ENCODE results near the gene CPVL. TPM values are rescaled to one million over a fixed set of nuclear protein-coding genes. Genes with fewer than 3 reads are reported as not detected.

Gene CPVL
- total RNA-seq, 1 donor from 2014 or later: 49.4 TPM

DNA sequence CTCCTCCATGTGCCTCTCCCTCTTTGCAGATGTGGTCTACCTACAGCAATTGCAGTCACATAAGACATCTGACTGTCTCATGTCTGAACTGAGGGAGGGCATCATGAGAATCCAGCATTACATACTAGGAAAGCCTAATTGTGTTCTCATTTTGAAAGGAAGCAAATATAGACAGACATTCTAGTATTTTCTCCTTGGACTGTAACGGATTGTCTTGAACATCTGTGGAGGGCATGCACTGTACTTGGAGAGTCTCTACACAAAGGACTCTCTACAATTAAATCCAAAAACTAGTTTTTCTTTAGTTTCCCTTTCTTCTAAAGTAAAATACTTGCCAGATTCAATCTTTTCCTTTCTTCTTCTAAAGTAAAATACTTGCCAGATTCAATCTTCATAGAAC, 153.5 kb downstream of the CPVL start:
- H3K9me3 ChIP-seq: no peaks in the 10 kb centered on the region
- TF ChIP-seq, protein P1, sequence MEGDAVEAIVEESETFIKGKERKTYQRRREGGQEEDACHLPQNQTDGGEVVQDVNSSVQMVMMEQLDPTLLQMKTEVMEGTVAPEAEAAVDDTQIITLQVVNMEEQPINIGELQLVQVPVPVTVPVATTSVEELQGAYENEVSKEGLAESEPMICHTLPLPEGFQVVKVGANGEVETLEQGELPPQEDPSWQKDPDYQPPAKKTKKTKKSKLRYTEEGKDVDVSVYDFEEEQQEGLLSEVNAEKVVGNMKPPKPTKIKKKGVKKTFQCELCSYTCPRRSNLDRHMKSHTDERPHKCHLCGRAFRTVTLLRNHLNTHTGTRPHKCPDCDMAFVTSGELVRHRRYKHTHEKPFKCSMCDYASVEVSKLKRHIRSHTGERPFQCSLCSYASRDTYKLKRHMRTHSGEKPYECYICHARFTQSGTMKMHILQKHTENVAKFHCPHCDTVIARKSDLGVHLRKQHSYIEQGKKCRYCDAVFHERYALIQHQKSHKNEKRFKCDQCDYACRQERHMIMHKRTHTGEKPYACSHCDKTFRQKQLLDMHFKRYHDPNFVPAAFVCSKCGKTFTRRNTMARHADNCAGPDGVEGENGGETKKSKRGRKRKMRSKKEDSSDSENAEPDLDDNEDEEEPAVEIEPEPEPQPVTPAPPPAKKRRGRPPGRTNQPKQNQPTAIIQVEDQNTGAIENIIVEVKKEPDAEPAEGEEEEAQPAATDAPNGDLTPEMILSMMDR (IDR thresholded peaks at IDR 0.05): no peak
- ATAC-seq (no peak), DNase-seq (no peak)
- peaks cover under 1% of the 10 kb centered on the region for H3K4me1 ChIP-seq
- no peaks in the 10 kb centered on the region for H3K27me3 ChIP-seq (ENCODE audit: low read depth)
- H3K27ac ChIP-seq: no peak overlapping the region
- intact Hi-C loops (cut with DNase I): no loop called here
- no peaks in the 10 kb centered on the region for H3K36me3 ChIP-seq
- H3K4me3 ChIP-seq: no peak overlapping the region

DNA sequence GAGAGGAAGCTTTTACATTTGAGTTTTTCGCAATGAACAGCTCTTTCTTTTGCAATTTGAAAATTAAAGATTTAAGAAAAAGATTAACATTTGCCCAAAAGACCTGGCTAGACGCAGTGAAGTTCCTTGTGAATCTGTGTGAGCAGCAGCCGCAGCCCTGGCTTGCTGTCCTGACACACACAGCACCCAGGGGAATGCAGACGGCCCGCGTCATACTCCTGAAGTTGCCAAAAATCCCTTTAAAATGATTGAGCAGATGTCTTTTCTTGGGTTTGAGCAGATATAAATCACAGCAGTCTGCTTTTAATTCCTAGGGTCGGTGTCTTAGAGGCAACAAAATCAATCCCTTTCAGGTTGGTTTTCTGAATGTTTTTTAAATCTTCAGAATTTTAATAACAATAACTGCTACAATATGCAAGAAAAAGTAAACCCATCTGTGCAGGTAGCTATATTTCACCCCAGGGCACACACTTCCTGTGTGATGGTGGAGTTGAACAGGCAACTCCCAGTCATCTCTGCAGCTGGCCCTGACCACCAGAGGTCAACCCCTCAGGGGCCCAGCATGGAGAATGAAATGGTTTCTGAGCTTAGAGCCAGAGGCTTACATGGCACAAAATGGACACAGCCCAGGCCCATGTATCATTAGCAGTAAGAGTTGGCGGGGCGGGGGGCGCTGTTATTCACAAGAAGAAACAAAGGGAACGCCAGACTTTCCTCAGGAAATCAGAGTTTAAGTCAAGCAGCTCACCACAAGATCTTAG, 156.0 kb downstream of the CPVL start:
- Histone ChIP-seq H3K4me3 (no peak overlapping the region), H3K4me1 (peaks cover 24% of the 10 kb centered on the region), H3K36me3 (no peaks in the 10 kb centered on the region), H3K9me3 (no peaks in the 10 kb centered on the region), H3K27me3 (ENCODE audit: low read depth) (no peaks in the 10 kb centered on the region), H3K27ac (no peak overlapping the region)
- ATAC-seq (no peak), DNase-seq (no peak)
- intact Hi-C loops (cut with DNase I): no loop called here
- TF ChIP-seq, protein P1 (IDR thresholded peaks at IDR 0.05): no peak

DNA sequence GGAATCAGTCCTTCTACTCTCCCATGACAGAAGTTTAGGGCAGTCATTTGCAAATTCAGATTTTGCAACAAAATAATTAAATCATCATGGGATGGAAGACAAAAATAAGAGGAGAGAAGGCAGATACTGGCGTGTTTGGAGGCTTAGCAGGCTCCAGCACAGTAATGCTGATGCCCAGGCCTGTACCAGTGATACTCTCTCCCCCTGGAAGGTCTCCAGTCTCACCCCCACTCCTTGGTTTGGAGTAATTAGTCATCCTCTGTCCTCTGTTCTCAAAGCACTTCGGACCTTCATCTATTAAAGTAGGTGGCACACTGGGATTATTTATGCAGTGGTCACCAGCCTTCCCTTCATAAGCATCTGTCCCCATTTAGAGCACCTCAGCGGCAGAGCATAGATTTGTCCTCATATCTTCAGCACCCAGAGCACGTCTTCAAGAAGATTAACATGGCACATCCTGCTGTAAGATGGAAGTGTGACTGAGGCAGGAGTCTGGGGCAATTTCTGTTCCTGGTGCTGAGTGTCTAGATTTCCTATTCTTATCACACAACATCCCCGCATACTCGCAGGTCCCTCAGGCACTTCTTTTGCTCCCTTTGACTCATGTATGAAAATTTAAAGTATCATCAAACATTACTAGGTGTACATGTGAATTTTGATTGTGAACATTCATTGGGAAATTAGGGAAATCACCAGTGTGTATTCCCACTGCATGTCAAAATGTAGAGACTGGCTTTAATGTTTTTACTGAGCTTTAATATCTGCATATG, 156.9 kb downstream of the CPVL start:
- TF ChIP-seq, protein P1 (IDR thresholded peaks at IDR 0.05): no peak
- no peak for ATAC-seq
- Histone ChIP-seq H3K27me3 (ENCODE audit: low read depth) (no peaks in the 10 kb centered on the region), H3K36me3 (no peaks in the 10 kb centered on the region), H3K27ac (no peak overlapping the region), H3K4me1 (peaks cover 34% of the 10 kb centered on the region), H3K9me3 (no peaks in the 10 kb centered on the region), H3K4me3 (no peak overlapping the region)
- intact Hi-C loops (cut with DNase I): no loop called here
- DNase-seq: no peak

DNA sequence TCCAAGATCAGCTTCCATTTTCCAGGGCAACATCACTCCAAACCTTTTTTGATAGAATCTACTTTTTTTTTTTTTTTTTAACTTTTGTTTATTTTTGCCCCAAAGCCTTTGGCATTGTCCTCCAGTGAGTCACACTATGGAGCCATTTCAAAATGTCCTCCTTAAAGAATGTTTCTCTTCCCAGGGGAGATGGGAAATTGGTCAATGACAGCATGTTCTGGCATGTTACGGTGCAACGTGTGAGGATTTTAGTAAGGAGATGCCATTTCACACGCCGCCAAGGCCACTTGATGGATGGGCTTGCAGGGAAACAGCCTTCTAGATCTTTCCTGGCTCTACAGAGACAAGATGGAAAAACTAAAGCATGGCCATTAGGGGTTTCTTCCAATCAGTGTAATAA, 157.5 kb downstream of the CPVL start:
- peaks cover 40% of the 10 kb centered on the region for H3K4me1 ChIP-seq
- intact Hi-C loops (cut with DNase I): no loop called here
- DNase-seq (no peak), ATAC-seq (no peak)
- TF ChIP-seq, protein P1 (IDR thresholded peaks at IDR 0.05): no peak
- no peak overlapping the region for H3K27ac ChIP-seq
- no peaks in the 10 kb centered on the region for H3K9me3 ChIP-seq
- H3K27me3 ChIP-seq (ENCODE audit: low read depth): no peaks in the 10 kb centered on the region
- no peaks in the 10 kb centered on the region for H3K36me3 ChIP-seq
- H3K4me3 ChIP-seq: no peak overlapping the region

DNA sequence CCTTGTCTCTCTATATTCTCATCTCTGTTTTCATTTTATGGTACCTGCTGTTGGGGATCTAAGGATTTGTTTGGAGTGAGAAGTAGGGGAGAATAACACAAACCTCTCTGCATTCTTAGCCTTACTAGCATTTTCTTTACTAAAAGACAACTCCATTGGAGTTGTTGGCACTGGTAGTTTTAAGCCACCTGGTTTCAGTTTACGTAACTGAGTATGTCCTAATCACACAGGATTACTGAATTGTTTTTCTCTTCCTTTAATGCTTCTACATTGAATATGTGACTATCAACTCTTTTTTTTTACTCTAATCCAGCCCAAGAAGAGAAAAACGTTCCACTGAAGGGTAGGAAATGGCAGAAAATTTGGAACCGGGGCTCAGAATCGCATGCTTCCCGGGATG, 158.2 kb downstream of the CPVL start:
- no peak overlapping the region for H3K27ac ChIP-seq
- H3K4me1 ChIP-seq: peaks cover 40% of the 10 kb centered on the region
- TF ChIP-seq, protein P1 (IDR thresholded peaks at IDR 0.05): no peak
- intact Hi-C loops (cut with DNase I): no loop called here
- ATAC-seq (no peak), DNase-seq (no peak)
- no peak overlapping the region for H3K4me3 ChIP-seq
- H3K36me3 ChIP-seq: no peaks in the 10 kb centered on the region
- H3K27me3 ChIP-seq (ENCODE audit: low read depth): no peaks in the 10 kb centered on the region
- H3K9me3 ChIP-seq: no peaks in the 10 kb centered on the region
